Activated CD4-positive, alpha-beta T cell treated with anti-CD3 and anti-CD28 coated beads, Interleukin-2, amount 50 U/mL, for 24 hours (primary cell): Measurements from ENCODE around the gene PUS3.

Experiments
- DNase-seq, 2 donors: peaks; one replicate each; pipeline ENCODE4 v3.0.0-alpha.2; 2020; ENCODE audit warnings: low read depth in 1 of 2, low spot score in 1 of 2

Gene PUS3

GRCh38 chr11:125941619-125942611 is 38.9 kb upstream of the PUS3 start:
- peak in 1 of 2 donors; percentile 29 for DNase-seq

- no peak for DNase-seq
Measured at GRCh38 chr11:125941267-125941618, 38.2 kb upstream of the PUS3 start.

GRCh38 chr11:125940145-125940544 is 37.1 kb upstream of the PUS3 start:
- no peak for DNase-seq

- no peak for DNase-seq
Measured at GRCh38 chr11:125939081-125939521, 36.1 kb upstream of the PUS3 start.

- DNase-seq, result no peak
Measured at GRCh38 chr11:125938418-125938817, 35.4 kb upstream of the PUS3 start.

- no peak for DNase-seq
Measured at GRCh38 chr11:125935618-125936199, 32.7 kb upstream of the PUS3 start.

DNA sequence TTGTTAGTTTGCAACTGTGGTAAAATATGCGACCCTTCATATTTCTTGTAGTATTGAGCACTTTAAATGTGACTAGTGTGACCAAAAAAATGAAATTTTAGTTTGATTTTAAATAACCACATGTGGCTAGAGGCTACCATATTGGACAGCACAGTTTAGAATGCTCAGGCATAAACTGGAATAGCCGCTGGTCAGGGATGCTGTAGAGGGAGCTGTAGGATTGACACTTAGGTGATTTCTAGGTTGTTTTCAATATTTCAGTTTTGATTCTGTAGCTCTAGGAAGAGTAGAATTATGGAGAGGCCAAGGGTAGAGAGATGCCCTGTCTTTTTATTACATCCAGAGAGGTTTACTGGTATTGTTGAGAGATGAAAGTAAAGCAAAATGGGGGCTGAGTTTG is 32.0 kb upstream of the PUS3 start:
- DNase-seq, result no peak

- no peak for DNase-seq
Measured at GRCh38 chr11:125934473-125934872, 31.5 kb upstream of the PUS3 start.

DNA sequence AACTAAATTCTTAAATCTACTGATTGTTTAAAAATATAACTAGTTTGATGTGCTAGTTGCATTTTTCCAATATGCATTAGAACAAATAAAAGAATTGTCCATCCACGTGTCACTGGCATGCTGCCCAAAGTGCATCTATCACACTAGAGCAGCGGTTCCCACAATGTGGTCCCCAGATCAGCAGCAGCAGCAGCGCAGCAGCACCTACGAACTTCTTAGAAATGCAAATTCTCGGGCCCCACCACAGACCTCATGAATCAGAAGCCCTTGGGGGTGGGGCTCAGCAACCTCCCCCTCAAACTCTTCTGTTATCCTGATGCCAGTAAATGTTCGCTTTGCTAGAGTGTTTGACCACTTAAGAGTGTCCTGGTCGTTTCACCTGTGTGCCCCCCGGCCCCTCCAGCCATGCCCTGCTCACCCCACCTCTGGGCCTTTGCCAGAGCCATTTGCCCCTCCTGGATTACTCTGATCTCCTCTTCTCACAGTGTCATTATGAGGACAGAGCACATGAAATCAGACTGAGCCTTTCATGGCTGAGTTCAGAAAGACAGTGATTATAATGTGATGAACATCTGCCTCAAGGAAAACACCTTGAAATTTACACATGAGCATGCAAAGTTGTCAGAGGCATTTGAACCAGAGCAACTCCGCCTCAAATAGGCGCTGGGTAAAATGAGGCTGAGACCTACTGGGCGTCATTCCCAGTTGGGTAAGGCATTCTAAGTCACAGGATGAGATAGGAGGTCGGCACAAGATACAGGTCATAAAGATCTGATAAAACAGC is 30.2 kb upstream of the PUS3 start:
- no peak for DNase-seq

DNA sequence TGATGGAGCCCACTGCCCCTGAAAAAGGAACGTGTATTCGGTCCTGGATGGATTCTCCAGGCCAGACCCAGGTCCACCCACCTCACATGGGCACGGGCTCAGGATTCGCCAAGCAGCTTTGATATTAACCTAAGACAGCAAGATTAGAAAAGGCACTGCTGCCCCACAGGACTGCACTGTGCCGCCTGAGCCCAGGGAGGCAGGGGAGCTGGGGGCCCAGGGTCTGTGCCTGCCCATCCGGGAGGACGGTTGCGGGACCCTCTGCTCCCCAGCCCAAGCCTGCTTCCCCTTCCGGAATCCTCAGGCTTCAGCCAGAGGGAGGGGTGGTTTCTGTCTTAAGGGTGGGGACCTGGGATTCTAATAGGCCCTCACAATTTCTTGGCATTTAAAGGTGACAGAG is 29.3 kb upstream of the PUS3 start:
- no peak for DNase-seq

DNA sequence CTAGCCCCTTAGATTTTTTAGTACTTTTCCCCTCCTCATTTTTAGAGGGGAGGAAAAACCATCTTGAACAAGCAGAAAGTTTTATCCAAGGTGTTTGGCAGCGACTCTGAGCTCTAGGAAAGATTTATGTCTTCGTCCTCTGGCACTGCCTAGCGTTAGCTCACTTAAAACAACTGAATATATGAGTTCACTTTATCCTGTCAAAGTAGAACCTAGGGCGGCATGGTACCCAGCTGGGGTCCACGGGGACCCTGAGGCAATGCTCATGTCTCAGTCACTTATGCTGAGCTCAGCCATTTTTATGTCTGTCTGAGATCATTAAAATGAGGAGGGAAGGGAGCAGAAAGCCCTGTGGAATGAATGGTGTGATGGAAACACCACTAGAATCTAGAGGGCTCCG is 28.7 kb upstream of the PUS3 start:
- no peak for DNase-seq

GRCh38 chr11:125931116-125931515 is 28.1 kb upstream of the PUS3 start:
- DNase-seq, result no peak

DNA sequence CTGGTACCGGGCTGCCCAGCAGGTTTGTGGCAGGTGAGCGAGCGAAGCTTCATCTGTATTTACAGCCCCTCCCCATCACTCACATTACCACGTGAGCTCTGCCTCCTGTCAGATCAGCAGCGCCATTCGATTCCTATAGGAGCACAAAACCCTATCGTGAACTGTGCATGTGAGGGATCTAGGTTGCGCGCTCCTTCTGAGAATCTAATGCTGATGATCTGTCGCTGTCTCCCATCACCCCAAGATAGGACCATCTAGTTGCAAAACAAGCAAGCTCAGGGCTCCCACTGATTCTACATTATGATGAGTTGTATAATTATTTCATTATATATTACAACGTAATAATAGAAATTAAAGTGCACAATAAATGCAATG is 27.1 kb upstream of the PUS3 start:
- no peak for DNase-seq

GRCh38 chr11:125929445-125930075 is 26.6 kb upstream of the PUS3 start:
- no peak for DNase-seq

GRCh38 chr11:125926682-125927081 is 23.7 kb upstream of the PUS3 start:
- DNase-seq, result no peak

GRCh38 chr11:125925804-125926203 is 22.8 kb upstream of the PUS3 start:
- DNase-seq, result no peak

GRCh38 chr11:125925247-125925740 is 22.3 kb upstream of the PUS3 start:
- DNase-seq, result no peak

DNA sequence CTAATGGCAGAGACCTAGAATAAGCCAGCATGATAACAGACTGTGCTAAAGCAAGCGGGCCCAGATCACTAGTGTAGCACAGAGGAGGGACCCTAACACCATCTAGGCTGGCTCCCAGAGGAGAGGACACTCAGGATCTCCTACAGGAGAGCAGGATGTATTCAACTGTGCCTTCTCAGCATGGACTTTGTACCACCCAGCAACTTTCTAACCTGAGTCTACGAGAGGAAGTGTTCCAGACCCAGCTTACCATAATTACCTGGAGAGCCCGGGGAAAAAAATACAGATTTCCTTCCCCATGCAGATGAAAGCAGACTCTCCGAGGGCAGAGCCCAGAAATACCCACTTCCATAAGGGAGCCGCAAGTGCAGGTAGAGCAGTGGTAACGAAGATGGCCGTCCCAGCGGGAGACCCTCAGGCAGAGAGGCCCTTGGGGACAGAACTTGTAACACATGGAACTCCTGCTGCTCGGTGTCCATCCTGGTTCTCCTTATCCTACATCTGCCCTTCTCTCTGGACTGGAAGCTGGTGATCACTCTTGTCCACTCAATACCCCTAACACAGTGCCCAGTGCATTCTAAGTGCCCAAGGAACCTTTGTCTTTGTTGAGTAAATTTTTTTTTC is 21.5 kb upstream of the PUS3 start:
- DNase-seq, result no peak

DNA sequence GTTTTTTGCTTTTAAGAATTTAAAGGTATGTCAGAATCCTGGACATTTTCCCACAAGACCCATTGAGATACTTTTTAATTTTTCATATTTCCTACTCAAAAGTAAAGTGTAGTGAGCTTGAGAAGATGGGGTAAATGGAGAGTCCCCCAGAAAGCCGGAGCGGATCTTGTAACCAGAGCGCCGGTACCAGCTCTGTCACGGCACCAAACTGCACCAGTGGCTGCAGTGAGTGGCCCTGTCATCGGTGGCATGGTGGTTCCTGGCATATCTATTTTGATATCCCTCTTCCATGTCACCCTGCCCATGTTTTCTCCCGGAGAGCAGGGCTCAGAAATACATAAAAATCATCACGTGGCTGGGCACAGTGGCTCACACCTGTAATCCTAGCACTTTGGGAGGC is 20.6 kb upstream of the PUS3 start:
- no peak for DNase-seq

DNA sequence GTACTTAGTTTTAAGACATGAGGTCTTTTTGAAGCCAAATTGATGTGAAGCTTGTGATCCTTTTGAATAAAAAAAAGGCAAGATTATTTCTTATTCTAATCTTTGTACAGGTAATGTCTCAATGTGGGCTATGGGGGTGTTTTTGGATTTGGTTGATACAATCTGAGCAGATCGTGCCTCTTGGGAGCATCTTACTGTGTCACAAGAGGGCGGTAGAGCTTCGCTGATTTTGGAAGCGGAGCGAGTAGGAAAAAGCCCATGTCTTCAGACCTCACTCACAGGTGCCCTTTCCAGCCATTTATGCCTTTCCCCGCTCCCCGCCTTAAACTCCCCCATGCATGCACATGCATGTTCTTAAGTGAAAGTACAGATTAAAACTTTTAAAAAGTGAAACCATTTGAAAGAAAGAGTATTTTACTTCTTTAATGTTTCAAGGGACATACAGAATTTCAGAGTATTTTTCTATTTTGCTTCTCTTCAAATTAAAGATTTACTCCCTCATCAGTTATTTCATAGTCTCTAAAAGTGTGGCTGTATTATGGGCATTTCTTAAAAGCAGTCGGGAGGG is 20.1 kb upstream of the PUS3 start:
- peak; percentile 14 to 52 for DNase-seq
